NCI-H2171 (cell line): Measurements from ENCODE around the gene DRAXIN.

Source experiments
- DNase-seq: peaks from one replicate; lab custom pipeline; 2025; lab: John Stamatoyannopoulos, UW

The DRAXIN gene

DNA sequence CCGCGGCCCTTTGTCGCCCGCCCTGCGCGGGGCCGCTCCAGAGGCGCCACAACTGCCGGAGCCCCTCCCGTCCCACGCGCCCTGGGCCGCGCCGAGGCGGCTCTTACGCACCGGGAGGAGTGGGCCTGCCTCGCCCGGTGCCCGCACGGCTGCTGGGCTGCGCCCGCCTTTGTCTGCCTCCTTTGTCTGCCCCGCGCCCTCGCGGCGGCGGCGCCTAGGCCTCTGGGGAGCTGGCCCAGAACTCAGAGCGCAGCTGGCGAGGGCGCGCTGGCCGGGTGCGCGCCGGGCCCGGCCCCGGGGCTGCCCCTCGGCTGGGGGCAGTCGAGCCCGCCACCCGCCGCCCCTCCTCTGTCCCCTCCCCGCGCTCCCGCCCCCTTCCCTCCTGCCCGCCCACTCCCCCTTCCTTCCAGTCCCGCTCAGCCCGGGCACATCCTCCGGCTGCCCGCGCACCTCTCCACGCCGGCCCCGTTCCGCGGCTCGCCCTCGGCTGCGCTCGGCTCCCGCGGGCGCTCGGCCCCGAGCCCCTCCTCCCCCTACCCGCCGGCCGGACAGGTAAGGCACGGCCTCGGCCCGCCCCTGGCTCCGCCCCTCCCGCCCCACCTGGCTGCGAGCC lies at the start of gene DRAXIN:
Gene DRAXIN (plus strand): TSS at position 409 of the 613 bp plus-strand sequence. CDS start 14,549 bp downstream, outside the sequence.
- peak; percentile 71 for DNase-seq

- DNase-seq = no peak
Observed at GRCh38 chr1:11641776-11642305, 49.7 kb upstream of the DRAXIN start.

- peak; percentile 47 for DNase-seq
Observed at GRCh38 chr1:11642418-11643017, 49.0 kb upstream of the DRAXIN start.

- no peak for DNase-seq
Observed at GRCh38 chr1:11643782-11644181, 47.7 kb upstream of the DRAXIN start.

- no peak for DNase-seq
Observed at GRCh38 chr1:11645270-11645669, 46.2 kb upstream of the DRAXIN start.

GRCh38 chr1:11645670-11646265 lies 45.7 kb upstream of the DRAXIN start:
- DNase-seq = peak; percentile 74

- no peak for DNase-seq
Observed at GRCh38 chr1:11646317-11646716, 45.2 kb upstream of the DRAXIN start.

- no peak for DNase-seq
Observed at GRCh38 chr1:11647333-11647732, 44.2 kb upstream of the DRAXIN start.

DNA sequence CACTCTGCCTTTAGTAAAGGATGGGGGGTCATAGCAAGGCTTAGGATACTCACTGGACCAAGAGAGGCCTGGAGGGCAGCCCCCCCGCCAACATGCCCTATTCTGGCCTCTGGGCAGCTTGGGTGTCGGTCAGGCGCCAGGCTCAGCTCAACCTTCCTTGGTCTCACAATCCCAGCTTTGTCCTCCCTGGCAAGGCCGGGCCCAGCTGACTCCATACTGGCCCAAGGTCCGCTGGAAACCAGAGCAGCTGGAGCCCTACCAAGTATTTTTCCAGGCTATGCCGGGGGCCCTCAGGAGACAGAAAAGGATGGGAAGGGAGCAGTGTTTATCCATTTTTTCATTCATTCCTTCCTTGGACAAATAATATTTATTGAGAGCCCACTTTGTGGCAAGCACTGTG lies 43.5 kb upstream of the DRAXIN start:
- DNase-seq = no peak

- no peak for DNase-seq
Observed at GRCh38 chr1:11648732-11649158, 42.8 kb upstream of the DRAXIN start.

DNA sequence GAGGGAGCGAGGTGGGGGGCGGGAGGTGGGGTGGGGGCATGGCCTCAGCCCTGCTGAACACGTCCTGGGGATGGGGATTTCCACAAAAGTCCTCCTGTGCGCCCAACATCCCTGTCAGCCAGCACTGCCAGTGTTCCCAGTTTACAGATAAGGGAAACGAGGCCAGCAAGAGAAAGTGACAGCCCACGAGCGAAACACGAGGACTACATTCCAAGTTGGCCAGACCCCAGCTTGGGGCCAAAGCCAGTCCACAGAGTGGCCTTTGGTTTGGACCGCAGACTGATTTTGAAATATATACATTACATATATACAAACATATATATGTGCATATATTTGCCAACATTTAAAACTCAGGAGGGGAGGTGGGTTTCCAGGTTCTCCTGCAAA lies 42.3 kb upstream of the DRAXIN start:
- no peak for DNase-seq

DNA sequence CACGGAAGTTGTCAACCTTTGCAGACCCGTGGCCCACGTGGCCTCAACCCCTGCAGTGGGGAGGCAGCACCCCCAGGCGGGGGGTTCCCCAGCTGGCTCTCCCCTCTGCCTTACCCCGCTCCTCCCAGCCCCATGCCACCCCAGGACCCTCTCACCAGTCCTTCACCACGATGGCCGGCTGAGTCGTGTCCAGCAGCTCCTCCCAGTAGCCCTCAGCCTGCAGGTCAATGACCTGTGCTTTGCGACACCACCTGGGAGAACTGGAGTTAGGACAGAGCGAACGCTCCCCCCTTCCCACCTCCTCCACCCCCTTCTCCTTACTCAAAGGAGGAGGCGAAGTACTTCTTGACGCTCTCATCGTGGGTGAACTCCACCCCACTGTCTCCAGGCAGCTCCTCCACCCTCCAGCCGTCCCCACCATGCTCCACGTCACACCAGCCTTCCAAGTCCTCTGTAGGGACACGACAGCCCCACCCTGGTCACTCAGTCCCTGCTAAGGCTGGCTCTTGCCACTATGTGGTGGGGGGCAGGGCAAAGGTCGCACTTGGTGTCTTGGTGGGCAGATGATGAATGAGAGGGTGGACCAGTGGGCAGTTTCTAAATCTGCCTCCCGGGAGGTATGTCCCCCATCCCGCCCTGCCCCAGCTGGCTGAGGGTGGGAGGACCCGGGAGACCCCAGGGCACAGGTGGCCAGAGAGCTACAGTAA lies 41.7 kb upstream of the DRAXIN start:
- DNase-seq = no peak

DNA sequence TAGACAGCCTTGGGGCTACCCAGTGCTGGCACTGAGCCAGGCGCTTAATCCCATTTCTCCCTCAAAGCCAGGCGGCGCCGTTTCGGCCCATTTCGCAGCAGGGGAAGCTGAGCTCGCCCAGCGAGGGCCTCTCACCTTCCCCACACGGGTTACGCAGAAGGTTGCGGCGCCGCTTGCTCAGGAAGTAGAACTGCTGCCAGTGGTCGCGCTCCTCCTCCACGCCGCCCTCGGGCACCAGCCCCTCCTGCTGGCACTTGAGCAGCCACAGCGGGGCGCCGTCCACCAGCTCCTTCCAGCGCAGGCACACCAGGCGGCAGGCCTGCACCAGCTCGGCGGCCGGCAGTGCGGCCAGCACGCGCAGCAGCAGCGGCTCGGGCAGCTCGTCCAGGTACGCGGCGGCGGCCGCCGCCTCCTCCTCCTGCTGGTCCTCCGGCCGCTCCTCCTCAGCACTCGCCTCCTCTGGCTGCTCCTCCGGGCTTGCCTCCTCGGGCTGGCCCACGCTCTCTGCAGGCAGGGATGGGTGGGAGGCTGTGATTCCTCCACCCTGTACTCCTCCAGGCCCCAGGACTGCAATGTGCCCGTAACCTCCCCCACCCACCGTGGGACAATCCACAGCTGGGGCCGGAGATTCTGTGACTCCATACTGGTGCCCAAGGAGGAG lies 41.0 kb upstream of the DRAXIN start:
- no peak for DNase-seq

GRCh38 chr1:11651017-11651416 lies 40.5 kb upstream of the DRAXIN start:
- no peak for DNase-seq

GRCh38 chr1:11652203-11652780 lies 39.2 kb upstream of the DRAXIN start:
- DNase-seq = no peak

DNA sequence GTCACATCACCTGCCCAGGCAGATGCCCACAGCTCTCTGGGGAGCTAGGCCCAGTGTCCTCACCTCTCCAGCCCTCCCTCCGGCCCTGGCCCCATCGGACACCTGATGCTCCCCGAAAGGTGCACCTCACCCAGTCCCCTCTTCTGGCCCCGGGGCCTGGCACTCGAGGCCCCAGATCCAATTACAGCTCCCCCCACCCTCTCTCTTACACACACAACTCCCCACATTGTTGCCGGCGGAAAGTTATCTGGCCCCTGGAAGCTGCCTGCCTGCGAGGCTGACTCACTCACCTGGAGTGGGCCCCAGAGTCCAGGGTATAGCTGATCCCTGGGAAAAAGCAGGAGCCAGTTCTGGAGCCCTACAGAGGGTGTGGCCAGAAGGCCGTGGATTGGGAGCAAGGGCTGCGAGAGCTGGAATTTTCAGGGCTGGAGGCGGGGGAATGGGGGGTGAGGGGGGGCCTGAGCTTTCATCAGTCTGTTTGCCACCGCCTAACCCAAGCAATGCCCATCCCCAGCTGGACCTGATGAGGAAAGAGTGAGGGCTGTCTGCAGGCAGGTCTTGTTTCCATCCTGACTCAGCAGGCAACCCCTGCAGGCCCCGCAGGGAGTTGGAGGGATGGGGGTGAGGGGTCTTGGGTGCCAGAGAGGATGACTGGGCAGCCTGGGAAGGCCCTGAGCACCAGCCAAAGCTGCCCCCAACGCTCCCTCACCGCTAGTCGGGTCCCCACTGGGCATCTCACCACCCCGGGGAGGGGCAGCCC lies 38.2 kb upstream of the DRAXIN start:
- DNase-seq = no peak

DNA sequence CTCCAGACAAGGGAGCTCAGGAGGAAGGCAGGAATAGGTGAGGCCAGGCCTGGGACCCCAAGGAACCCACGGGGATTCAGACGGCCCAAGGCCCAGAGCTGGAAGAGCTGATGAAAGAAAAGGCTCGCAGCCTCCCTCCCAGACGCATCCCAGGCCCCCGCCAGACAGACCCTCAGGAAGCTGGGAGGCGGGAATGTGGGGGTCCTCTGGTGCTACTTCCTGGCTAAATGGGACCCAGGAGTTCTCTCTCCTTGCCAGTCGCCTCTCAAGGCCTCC lies 37.7 kb upstream of the DRAXIN start:
- no peak for DNase-seq

DNA sequence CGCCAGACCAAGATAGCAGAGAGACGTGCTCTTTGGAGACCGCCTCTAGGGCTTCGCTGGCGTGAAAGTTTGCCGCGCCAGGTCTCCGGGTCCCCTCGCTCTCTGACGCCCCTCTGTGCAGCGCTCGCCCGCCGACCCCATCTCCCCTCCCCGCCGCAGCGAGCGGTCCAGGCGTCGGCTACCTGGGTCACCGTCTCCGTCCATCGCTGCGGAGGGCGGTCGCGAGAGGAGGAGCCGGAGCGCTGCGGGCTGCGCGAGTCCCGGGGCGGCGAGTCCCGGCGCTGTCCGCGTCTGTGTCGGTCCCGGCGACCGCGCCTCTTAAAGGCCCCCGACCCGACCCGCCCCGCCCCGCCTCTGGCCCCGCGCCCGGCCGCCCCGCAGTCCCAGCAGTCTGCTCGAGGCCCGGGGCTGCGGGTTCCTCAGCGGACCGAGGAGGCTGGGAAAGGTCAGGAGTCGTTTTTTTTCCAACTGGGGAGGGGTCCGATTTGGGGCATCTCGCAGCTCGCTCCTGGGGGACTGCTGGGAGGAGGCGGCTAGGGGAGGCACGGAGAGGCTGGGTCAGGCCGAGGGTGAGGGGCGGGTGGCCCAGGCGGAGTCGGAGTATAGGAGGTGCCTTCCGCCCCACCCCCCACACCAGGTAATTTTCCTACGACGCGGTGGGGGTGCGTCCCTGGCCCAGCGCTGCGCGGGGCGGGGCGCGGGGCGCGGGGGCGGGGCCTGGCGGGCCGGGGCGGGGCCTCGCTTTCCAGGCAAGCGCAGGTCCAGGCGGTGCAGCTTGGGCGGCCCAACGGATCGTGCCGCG lies 37.2 kb upstream of the DRAXIN start, which contains the start of the genes FBXO2 and FBXO44:
Gene FBXO2 (minus strand): TSS at position 293 of the 802 bp plus-strand sequence. CDS start 89 bp downstream, at position 204.
Gene FBXO44 (plus strand): TSS at position 741 of the 802 bp plus-strand sequence. CDS start 959 bp downstream, outside the sequence.
- peak; percentile 44 for DNase-seq

GRCh38 chr1:11654939-11655808 lies 36.3 kb upstream of the DRAXIN start:
- no peak for DNase-seq
